Measurements from ENCODE around the gene MAN2A1.

The MAN2A1 gene

GRCh38 chr5:109682383-109682782, 7.3 kb upstream of the MAN2A1 start:
- no peak for DNase-seq

- no peak for DNase-seq
Measured at GRCh38 chr5:109685916-109686315, 3.8 kb upstream of the MAN2A1 start.

GRCh38 chr5:109688630-109688969, 1.1 kb upstream of the MAN2A1 start:
- peak; percentile 49 for DNase-seq

- DNase-seq = peak; percentile 82
Measured at GRCh38 chr5:109688970-109689739, 572 bp upstream of the MAN2A1 start.

GRCh38 chr5:109690242-109690974, 681 bp downstream of the MAN2A1 start:
- DNase-seq = peak; percentile 27

GRCh38 chr5:109690975-109691574, 1.3 kb downstream of the MAN2A1 start:
- peak; percentile 73 for DNase-seq

- DNase-seq = no peak
Measured at GRCh38 chr5:109691996-109692395, 2.3 kb downstream of the MAN2A1 start.

- peak; percentile 13 for DNase-seq
Measured at GRCh38 chr5:109692852-109693251, 3.1 kb downstream of the MAN2A1 start.

GRCh38 chr5:109693535-109694400, 4.0 kb downstream of the MAN2A1 start:
- no peak for DNase-seq

- no peak for DNase-seq
Measured at GRCh38 chr5:109694451-109694891, 4.7 kb downstream of the MAN2A1 start.

GRCh38 chr5:109695005-109695926, 5.5 kb downstream of the MAN2A1 start:
- no peak for DNase-seq

- DNase-seq = no peak
Measured at GRCh38 chr5:109697339-109697738, 7.6 kb downstream of the MAN2A1 start.

- no peak for DNase-seq
Measured at GRCh38 chr5:109700516-109701153, 10.9 kb downstream of the MAN2A1 start.

- DNase-seq = no peak
Measured at GRCh38 chr5:109701252-109701651, 11.5 kb downstream of the MAN2A1 start.

GRCh38 chr5:109701792-109702191, 12.1 kb downstream of the MAN2A1 start:
- DNase-seq = no peak

GRCh38 chr5:109703166-109703565, 13.4 kb downstream of the MAN2A1 start:
- DNase-seq = no peak

GRCh38 chr5:109703829-109704228, 14.1 kb downstream of the MAN2A1 start:
- DNase-seq = no peak

- DNase-seq = no peak
Measured at GRCh38 chr5:109704282-109704952, 14.7 kb downstream of the MAN2A1 start.

GRCh38 chr5:109705596-109705995, 15.9 kb downstream of the MAN2A1 start:
- no peak for DNase-seq

GRCh38 chr5:109706095-109706494, 16.4 kb downstream of the MAN2A1 start:
- no peak for DNase-seq

- DNase-seq = no peak
Measured at GRCh38 chr5:109707531-109707930, 17.8 kb downstream of the MAN2A1 start.
